H9 (cell line): Measurements from ENCODE around the gene TOM1L2. TPM values are rescaled to one million over a fixed set of nuclear protein-coding genes. Genes with fewer than 3 reads are reported as not detected.

ENCODE experiments used
- DNase-seq: peaks from one replicate; pipeline ENCODE4 v3.0.0-alpha.2; 2017
- H2AFZ ChIP-seq: one replicate; pipeline ENCODE4 v1.6.1; 2013; ENCODE audit warnings: mild to moderate bottlenecking, low read length, control low read depth, moderate library complexity
- H2AK5ac ChIP-seq: 2 replicates; pipeline ENCODE4 v1.6.1; 2013; ENCODE audit warnings: low read length, control low read depth, mixed read lengths; ENCODE audit not compliant: insufficient read length
- H2BK120ac ChIP-seq: one replicate; pipeline ENCODE4 v1.6.1; 2013; ENCODE audit warnings: low read depth, mild to moderate bottlenecking, low read length, control low read depth, inconsistent platforms; ENCODE audit not compliant: poor library complexity, severe bottlenecking
- H2BK12ac ChIP-seq: 2 replicates; pipeline ENCODE4 v1.6.1; 2013; ENCODE audit warnings: low read length, control low read depth, mixed read lengths, low read depth; ENCODE audit not compliant: insufficient read length
- H2BK15ac ChIP-seq: 2 replicates; pipeline ENCODE4 v1.6.1; 2013; ENCODE audit warnings: low read depth, low read length, control low read depth
- H2BK20ac ChIP-seq: one replicate; pipeline ENCODE4 v1.6.1; 2013; ENCODE audit warnings: low read depth, mild to moderate bottlenecking, low read length, control low read depth, inconsistent platforms; ENCODE audit not compliant: poor library complexity, severe bottlenecking
- H2BK5ac ChIP-seq: 2 replicates; pipeline ENCODE4 v1.6.1; 2013; ENCODE audit warnings: low read length, control low read depth, mixed read lengths; ENCODE audit not compliant: insufficient read length
- H3K14ac ChIP-seq: 2 replicates; pipeline ENCODE4 v1.6.1; 2013; ENCODE audit warnings: low read length, control low read depth; ENCODE audit not compliant: insufficient read depth
- H3K18ac ChIP-seq: 2 replicates; pipeline ENCODE4 v1.6.1; 2013; ENCODE audit warnings: low read depth, mild to moderate bottlenecking, mixed read lengths, low read length, control low read depth; ENCODE audit not compliant: insufficient read length
- H3K23ac ChIP-seq: 2 replicates; pipeline ENCODE4 v1.6.1; 2013; ENCODE audit warnings: low read length, control low read depth, mixed read lengths, low read depth; ENCODE audit not compliant: insufficient read length
- H3K23me2 ChIP-seq: 2 replicates; pipeline ENCODE4 v1.6.1; 2013; ENCODE audit warnings: low read depth, mild to moderate bottlenecking, mixed read lengths, low read length, control low read depth; ENCODE audit not compliant: insufficient read length, poor library complexity, severe bottlenecking
- H3K27ac ChIP-seq: 2 replicates; pipeline ENCODE4 v1.5.1; 2013; ENCODE audit warnings: low read length, control low read depth, mixed read lengths, low read depth; ENCODE audit not compliant: insufficient read length
- H3K27me3 ChIP-seq: 2 replicates; pipeline ENCODE4 v1.6.1; 2013; ENCODE audit warnings: low read length, control low read depth, inconsistent platforms; ENCODE audit not compliant: insufficient read depth
- H3K4ac ChIP-seq: 2 replicates; pipeline ENCODE4 v1.6.1; 2013; ENCODE audit warnings: low read depth, mild to moderate bottlenecking, control low read depth, inconsistent platforms, low read length, moderate library complexity
- H3K4me1 ChIP-seq: 2 replicates; pipeline ENCODE4 v1.6.1; 2013; ENCODE audit warnings: low read length, control low read depth, inconsistent platforms; ENCODE audit not compliant: insufficient read depth
- H3K4me2 ChIP-seq: 2 replicates; pipeline ENCODE4 v1.6.1; 2013; ENCODE audit warnings: low read length, control low read depth, mixed read lengths; ENCODE audit not compliant: insufficient read length, insufficient read depth
- H3K56ac ChIP-seq: 2 replicates; pipeline ENCODE4 v1.6.1; 2013; ENCODE audit warnings: low read depth, mild to moderate bottlenecking, mixed read lengths, low read length, control low read depth; ENCODE audit not compliant: insufficient read length
- H3K79me1 ChIP-seq: 2 replicates; pipeline ENCODE4 v1.6.1; 2013; ENCODE audit warnings: low read depth, mild to moderate bottlenecking, moderate library complexity, low read length, control low read depth, inconsistent platforms; ENCODE audit not compliant: insufficient read depth, poor library complexity, severe bottlenecking
- H3K79me2 ChIP-seq: 2 replicates; pipeline ENCODE4 v1.6.1; 2013; ENCODE audit warnings: low read length, control low read depth, inconsistent platforms; ENCODE audit not compliant: insufficient read depth
- H3K9ac ChIP-seq: 2 replicates; pipeline ENCODE4 v1.6.1; 2013; ENCODE audit warnings: low read length, control low read depth, mixed read lengths; ENCODE audit not compliant: insufficient read length; ENCODE audit errors: extremely low read depth
- H3K9me3 ChIP-seq: one replicate; pipeline ENCODE4 v1.6.1; 2013; ENCODE audit warnings: low read depth, low read length, inconsistent platforms; ENCODE audit not compliant: control insufficient read depth
- H3T11ph ChIP-seq: one replicate; pipeline ENCODE4 v1.6.1; 2013; ENCODE audit warnings: mild to moderate bottlenecking, low read length, control low read depth, inconsistent platforms
- H4K20me1 ChIP-seq: one replicate; pipeline ENCODE4 v1.6.1; 2013; ENCODE audit not compliant: control insufficient read depth, insufficient read length, insufficient read depth
- H4K5ac ChIP-seq: 2 replicates; pipeline ENCODE4 v1.6.1; 2013; ENCODE audit warnings: low read depth, mild to moderate bottlenecking, mixed read lengths, low read length, control low read depth; ENCODE audit not compliant: insufficient read length
- H4K8ac ChIP-seq: replicated peaks from 2 replicates; pipeline ENCODE4 v1.6.1; 2013; ENCODE audit warnings: low read length, control low read depth, mixed read lengths, low read depth; ENCODE audit not compliant: insufficient read length
- H4K91ac ChIP-seq: 2 replicates; pipeline ENCODE4 v1.6.1; 2013; ENCODE audit warnings: low read depth, mild to moderate bottlenecking, moderate library complexity, mixed read lengths, low read length, control low read depth; ENCODE audit not compliant: insufficient read length
- H3K27ac Mint-ChIP-seq, 3 experiments: 2 replicates in 2 of 3; 3 replicates in 1 of 3; pipeline ENCODE4 v1.8.0; 2020 to 2021; ENCODE audit warnings: mixed read lengths in 3 of 3, mild to moderate bottlenecking in 1 of 3, moderate library complexity in 1 of 3
- H3K27me3 Mint-ChIP-seq: 2 replicates; pipeline ENCODE4 v1.8.0; 2021; ENCODE audit warnings: low read depth, mild to moderate bottlenecking, moderate library complexity, mixed read lengths
- H3K36me3 Mint-ChIP-seq, 3 experiments: 2 replicates in 2 of 3; 3 replicates in 1 of 3; pipeline ENCODE4 v1.8.0; 2020 to 2021; ENCODE audit warnings: low read depth in 3 of 3, mixed read lengths in 3 of 3; ENCODE audit not compliant: insufficient read depth in 1 of 3
- H3K4me1 Mint-ChIP-seq, 2 experiments: 2 replicates each; pipeline ENCODE4 v1.8.0; 2020; ENCODE audit warnings: mixed read lengths in 2 of 2
- H3K4me3 Mint-ChIP-seq, 2 experiments: 2 replicates in 1 of 2; 3 replicates in 1 of 2; pipeline ENCODE4 v1.8.0; 2020 to 2021; ENCODE audit warnings: mild to moderate bottlenecking in 2 of 2, mixed read lengths in 2 of 2, moderate library complexity in 1 of 2
- H3K9me3 Mint-ChIP-seq, 2 experiments: 2 replicates in 1 of 2; 3 replicates in 1 of 2; pipeline ENCODE4 v1.8.0; 2020; ENCODE audit warnings: mild to moderate bottlenecking in 2 of 2, mixed read lengths in 2 of 2, moderate library complexity in 1 of 2
- CTCF ChIP-seq: fragments of 200-600 bp; sonication (generic); conservative IDR thresholded peaks from 3 replicates; pipeline ENCODE4 v1.8.0; 2021; ENCODE audit warnings: antibody characterized with exemption, mild to moderate bottlenecking
- WGBS: extraction: QIAGEN DNeasy Blood & Tissue Kit; methylation state at CpG from one replicate; pipeline ENCODE4 v1.1.7; 2013; ENCODE audit warnings: missing lambda C conversion rate, low lambda C conversion rate, mixed read lengths; ENCODE audit not compliant: insufficient read length; ENCODE audit errors: extremely low coverage; 5-methylcytosine and 5-hydroxymethylcytosine counted together
- total RNA-seq: library from RNA; stranded (reverse); gene quantifications from 2 replicates; pipeline ENCODE4 v1.2.1, GENCODE V29; 2021

TOM1L2 gene
- total RNA-seq, 1 experiment from 2014 or later: 4.6 TPM

GRCh38 chr17:17958982-17959381 is 13.2 kb downstream of the TOM1L2 start:
- no peak for DNase-seq
- H4K20me1 ChIP-seq: no peaks in the 10 kb centered on the region
- no peak overlapping the region for H4K91ac ChIP-seq
- no peak overlapping the region for H2BK12ac ChIP-seq
- H2BK5ac ChIP-seq: no peak overlapping the region
- no peak overlapping the region for H3T11ph ChIP-seq
- no peak overlapping the region for H3K9ac ChIP-seq
- H3K18ac ChIP-seq: no peak overlapping the region
- WGBS: no CpG with 5 or more reads among the region's 5 CpGs
- Mint-ChIP-seq H3K27me3 (no peaks in the 10 kb centered on the region), H3K4me1 (peaks cover 17 to 18% of the 10 kb centered on the region in 2 experiments), H3K27ac (no peak overlapping the region), H3K36me3 (peaks cover 0 to 2% (median 0%) of the 10 kb centered on the region in 3 experiments; a peak in 2 of 7 replicates), H3K4me3 (no peak overlapping the region), H3K9me3 (no peaks in the 10 kb centered on the region)
- H2BK20ac ChIP-seq: no peak overlapping the region
- H4K8ac ChIP-seq: no peak overlapping the region
- no peaks in the 10 kb centered on the region for H3K79me2 ChIP-seq
- H3K27me3 ChIP-seq: no peaks in the 10 kb centered on the region
- no peak for TF ChIP-seq CTCF
- H2AK5ac ChIP-seq: no peak overlapping the region
- H3K23me2 ChIP-seq: no peaks in the 10 kb centered on the region
- no peak overlapping the region for H2BK15ac ChIP-seq
- no peak overlapping the region for H4K5ac ChIP-seq
- no peaks in the 10 kb centered on the region; the same call in 1 of the 2 replicates for H3K4me1 ChIP-seq
- H2AFZ ChIP-seq: no peak overlapping the region
- H3K56ac ChIP-seq: no peak overlapping the region
- H2BK120ac ChIP-seq: no peak overlapping the region
- no peaks in the 10 kb centered on the region for H3K9me3 ChIP-seq
- H3K27ac ChIP-seq: no peak overlapping the region
- no peak overlapping the region for H3K4ac ChIP-seq
- no peak overlapping the region for H3K23ac ChIP-seq
- no peak overlapping the region for H3K4me2 ChIP-seq
- H3K14ac ChIP-seq: no peak overlapping the region
- H3K79me1 ChIP-seq: no peaks in the 10 kb centered on the region
